Measurements from ENCODE around the gene SAE1. TPM values are rescaled to one million over a fixed set of nuclear protein-coding genes. Genes with fewer than 3 reads are reported as not detected.

Gene SAE1
- polyA plus RNA-seq, 2 of the 4 experiments (the other 2 are of a cell fraction), result 206 to 249 TPM

DNA sequence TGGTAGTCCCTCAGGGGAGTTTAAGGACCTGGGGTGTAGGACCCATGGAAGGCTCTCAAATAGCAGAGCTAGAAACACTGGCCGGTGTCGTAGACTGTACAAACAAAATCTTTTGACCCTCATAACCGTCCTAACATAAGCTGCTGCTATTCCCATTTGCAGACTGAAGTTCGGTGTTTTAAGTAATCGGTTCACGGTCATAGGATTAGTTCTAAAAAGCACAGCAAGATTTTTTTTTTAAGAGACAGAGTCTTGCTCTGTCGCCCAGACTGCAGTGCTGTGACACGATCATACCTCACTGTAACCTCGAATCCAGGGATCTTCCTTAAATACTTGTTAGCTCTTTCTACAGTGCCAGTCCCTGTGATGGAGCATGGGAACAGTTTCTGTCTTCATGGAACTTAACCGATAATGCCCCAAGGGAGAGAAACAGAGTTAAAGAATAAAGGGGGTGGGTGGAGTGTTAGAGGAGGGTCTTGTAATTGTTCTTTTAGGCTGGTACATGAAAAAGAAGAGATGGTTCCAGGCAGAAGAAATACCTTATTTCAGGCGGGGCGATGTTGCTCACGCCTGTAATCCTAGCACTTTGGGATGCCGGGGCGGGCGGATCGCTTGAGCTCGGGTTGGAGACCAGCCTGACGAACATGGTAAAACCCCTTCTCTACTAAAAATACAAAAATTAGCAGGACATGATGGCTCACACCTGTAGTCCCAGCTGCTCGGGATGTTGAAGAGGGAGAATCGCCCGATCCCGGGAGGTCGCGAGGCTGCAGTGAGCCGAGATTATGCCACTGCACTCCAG is 16.6 kb upstream of the SAE1 start:
- DNase-seq (ENCODE audit: low read depth in 1 of 2, low spot score in 1 of 2) (no peak), FAIRE-seq (no peak)

DNA sequence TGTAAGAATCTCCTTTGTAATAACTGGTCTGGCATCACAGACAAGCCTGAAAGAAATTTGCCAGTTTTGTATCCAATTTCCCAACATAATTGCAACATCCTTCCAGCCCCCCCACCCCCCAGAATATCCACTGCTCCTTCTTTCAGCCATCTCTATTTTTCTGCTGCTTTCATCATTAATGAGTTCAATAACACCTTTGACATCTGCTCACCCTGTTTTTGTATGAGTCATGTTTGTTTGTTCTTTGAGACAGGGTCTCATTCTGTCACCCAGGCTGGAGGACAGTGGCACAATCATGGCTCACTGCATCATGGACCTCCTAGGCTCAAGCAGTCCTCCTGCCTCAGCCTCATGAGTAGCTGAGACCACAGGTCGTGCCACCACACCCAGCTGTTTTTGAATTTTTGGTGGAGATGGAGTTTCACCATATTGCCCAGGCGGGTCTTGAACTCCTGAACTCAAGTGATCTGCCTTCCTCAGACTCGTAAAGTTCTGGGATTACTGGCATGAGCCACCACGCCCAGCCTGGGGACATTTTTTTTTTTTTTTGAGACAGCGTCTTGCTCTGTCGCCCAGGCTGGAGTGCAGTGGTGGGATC is 10.1 kb upstream of the SAE1 start:
- WGBS (ENCODE audit: missing lambda C conversion rate), result 79% methylated on average over 6 of the region's 6 CpGs
- POLR2A ChIA-PET, result no interaction called here
- no peak overlapping the region for H3K4me2 ChIP-seq
- no peak for FAIRE-seq
- no peak overlapping the region for H3K4me3 ChIP-seq
- peaks cover 33% of the 10 kb centered on the region for H3K4me1 ChIP-seq
- TF ChIP-seq FOSL2 (IDR thresholded peaks at IDR 0.05) (no peak), FOSL2 (CRISPR knock-in tag; IDR thresholded peaks at IDR 0.05) (peak; percentile 60), CBX2 (IDR thresholded peaks at IDR 0.05; ENCODE audit: borderline replicate concordance, low read depth) (no peak)
- H3K9me3 ChIP-seq, result no peaks in the 10 kb centered on the region
- ATAC-seq, result no peak
- no peak overlapping the region for H3K27ac ChIP-seq
- no peak for DNase-seq (ENCODE audit: low read depth in 1 of 2, low spot score in 1 of 2)
- CTCF ChIA-PET, result interaction anchor here (0.7 to 12.9 kb wide), 8 partner anchors 10 to 349 kb away, joined by 3 to 128 read pairs (median 4); partner anchors contain the start of gene SAE1

More for the DNA sequence above, 16.6 kb upstream of the SAE1 start:
- CTCF ChIA-PET, result interaction anchor here (0.7 to 5.0 kb wide), 17 partner anchors 9 to 314 kb away, joined by 3 to 39 read pairs (median 4); partner anchors contain the start of gene SAE1
- no peak for ATAC-seq
- Histone ChIP-seq H3K4me2 (peak overlapping the region; percentile 72), H3K4me1 (peaks cover 18% of the 10 kb centered on the region), H3K9me3 (no peaks in the 10 kb centered on the region), H3K27ac (peak overlapping the region; percentile 99), H3K4me3 (peak overlapping the region; percentile 98)
- 67% methylated on average over 26 of the region's 26 CpGs for whole genome bisulfite sequencing (ENCODE audit: missing lambda C conversion rate)
- TF ChIP-seq FOSB (CRISPR knock-in tag; IDR thresholded peaks at IDR 0.05) (0 out of 2 replicates have a peak, but pooled peaks have one; percentile 1), ZFP36 (IDR thresholded peaks at IDR 0.05; ENCODE audit: borderline replicate concordance, partially characterized antibody) (no peak)
- POLR2A ChIA-PET, result interaction anchor here (0.9 to 2.3 kb wide), 22 partner anchors 9 to 400 kb away, joined by 3 to 23 read pairs (median 10); partner anchors contain the start of genes ARHGAP35, CCDC9, DHX34 and NPAS1

DNA sequence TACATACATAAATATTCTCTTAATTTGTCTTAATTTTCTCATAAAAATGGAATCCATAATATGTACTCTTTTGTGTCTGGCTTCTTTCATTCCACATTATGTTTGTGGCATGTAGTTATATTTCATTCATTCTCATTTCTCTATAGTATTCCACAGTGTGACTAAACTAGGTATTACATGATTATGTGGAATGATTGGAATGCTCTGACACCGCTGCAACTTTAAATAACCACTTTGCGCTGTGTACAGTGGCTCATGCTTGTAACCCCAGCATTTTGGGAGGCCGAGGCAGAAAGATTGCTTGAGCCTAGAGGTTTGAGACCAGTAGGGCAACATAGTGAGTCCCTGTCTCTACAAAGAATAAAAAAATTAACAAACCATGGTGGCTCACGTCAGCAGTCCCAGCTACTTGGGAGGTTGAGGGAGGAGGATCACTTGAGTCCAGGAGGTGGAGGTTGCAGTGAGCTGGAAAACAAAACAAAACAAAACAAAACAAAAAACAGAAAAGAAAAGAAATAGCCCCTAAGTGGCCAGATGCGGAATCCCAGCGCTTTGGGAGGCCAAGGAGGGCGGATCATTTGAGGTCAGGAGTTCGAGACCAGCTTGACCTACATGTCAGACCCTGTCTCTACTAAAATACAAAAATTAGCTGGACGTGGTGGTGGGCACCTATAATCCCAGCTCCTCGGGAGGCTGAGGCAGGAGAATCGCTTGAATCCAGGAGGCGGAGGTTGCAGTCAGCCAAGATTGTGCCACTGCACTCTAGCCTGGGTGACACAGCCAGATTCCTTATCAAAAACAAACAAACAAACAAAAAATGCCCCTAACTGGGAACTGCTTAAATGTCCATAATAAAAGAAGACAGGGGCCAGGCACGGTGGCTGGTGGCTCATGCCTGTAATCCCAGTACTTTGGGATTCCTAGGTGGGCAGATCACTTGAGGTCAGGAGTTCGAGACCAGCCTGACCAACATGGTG is 8.0 kb upstream of the SAE1 start:
- H3K4me3 ChIP-seq, result no peak overlapping the region
- H3K4me1 ChIP-seq, result peaks cover 33% of the 10 kb centered on the region
- TF ChIP-seq CHD2 (IDR thresholded peaks at IDR 0.05; ENCODE audit: low read length, partially characterized antibody), result no peak
- TF ChIP-seq, protein P1, sequence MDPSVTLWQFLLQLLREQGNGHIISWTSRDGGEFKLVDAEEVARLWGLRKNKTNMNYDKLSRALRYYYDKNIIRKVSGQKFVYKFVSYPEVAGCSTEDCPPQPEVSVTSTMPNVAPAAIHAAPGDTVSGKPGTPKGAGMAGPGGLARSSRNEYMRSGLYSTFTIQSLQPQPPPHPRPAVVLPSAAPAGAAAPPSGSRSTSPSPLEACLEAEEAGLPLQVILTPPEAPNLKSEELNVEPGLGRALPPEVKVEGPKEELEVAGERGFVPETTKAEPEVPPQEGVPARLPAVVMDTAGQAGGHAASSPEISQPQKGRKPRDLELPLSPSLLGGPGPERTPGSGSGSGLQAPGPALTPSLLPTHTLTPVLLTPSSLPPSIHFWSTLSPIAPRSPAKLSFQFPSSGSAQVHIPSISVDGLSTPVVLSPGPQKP (IDR thresholded peaks at IDR 0.05; ENCODE audit: low read depth, low read length), result no peak
- TF ChIP-seq, protein P2, sequence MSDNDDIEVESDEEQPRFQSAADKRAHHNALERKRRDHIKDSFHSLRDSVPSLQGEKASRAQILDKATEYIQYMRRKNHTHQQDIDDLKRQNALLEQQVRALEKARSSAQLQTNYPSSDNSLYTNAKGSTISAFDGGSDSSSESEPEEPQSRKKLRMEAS (IDR thresholded peaks at IDR 0.05), result 0 out of 2 replicates have a peak, but pooled peaks have one; percentile 26
- TF ChIP-seq POLR2A (IDR thresholded peaks at IDR 0.05; ENCODE audit: low read length), result no peak
- peak; percentile 19; the same call in 1 of the 2 replicates for TF ChIP-seq FOSL2 (IDR thresholded peaks at IDR 0.05)
- peak; percentile 54 for TF ChIP-seq FOSL2 (CRISPR knock-in tag; IDR thresholded peaks at IDR 0.05)
- peak in 1 of 2 experiments; percentile 54; a peak in 1 of 4 replicates for TF ChIP-seq CEBPB (IDR thresholded peaks at IDR 0.05)
- no peak for TF ChIP-seq HDAC2 (IDR thresholded peaks at IDR 0.05)
- H3K27ac ChIP-seq, result peak overlapping the region; percentile 24 to 71; a peak in 3 of 6 replicates
- ChIA-PET POLR2A (interaction anchor here (0.9 to 2.7 kb wide), 2 partner anchors 9 to 110 kb away, joined by 4 to 15 read pairs; partner anchors contain the start of gene ZC3H4), CTCF (interaction anchor here (0.5 to 12.9 kb wide), 22 partner anchors 7 to 281 kb away, joined by 3 to 128 read pairs (median 4); partner anchors contain the start of genes NPAS1 and ZC3H4)
- ATAC-seq (peak; percentile 88), FAIRE-seq (peak; percentile 98), DNase-seq (ENCODE audit: low read depth in 1 of 2, low spot score in 1 of 2) (peak in 1 of 2 experiments; percentile 66)
- peak overlapping the region; percentile 33 for H3K4me2 ChIP-seq
- WGBS (ENCODE audit: missing lambda C conversion rate), result 43% methylated on average over 14 of the region's 14 CpGs
- no peaks in the 10 kb centered on the region for H3K9me3 ChIP-seq

DNA sequence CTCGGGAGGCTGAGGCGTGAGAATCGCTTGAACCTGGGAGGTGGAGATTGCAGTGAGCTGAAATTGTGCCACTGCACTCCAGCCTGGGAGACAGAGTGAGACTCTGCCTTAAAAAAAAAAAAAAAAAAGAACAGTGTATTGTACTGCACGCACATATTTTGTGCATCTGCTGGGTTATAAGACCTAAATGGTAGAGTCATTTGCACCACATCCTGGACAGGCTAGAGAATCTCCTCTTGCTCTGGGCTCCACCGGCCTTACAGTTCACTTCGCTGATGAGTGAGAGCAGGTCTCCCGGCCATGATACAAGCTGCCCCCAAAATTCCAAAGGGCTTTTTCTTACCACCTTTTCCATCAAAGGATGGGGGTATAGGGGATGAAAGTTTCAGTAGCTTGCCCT is 7.2 kb upstream of the SAE1 start:
- no peak for DNase-seq (ENCODE audit: low read depth in 1 of 2, low spot score in 1 of 2)
- peaks cover 33% of the 10 kb centered on the region for H3K4me1 ChIP-seq
- ChIA-PET CTCF (interaction anchor here (0.6 to 12.9 kb wide), 21 partner anchors 8 to 409 kb away, joined by 3 to 128 read pairs (median 4); partner anchors contain the start of genes NPAS1 and ZC3H4), POLR2A (interaction anchor here (0.9 to 2.7 kb wide), 2 partner anchors 10 to 110 kb away, joined by 4 to 15 read pairs; partner anchors contain the start of gene ZC3H4)
- no peak overlapping the region for H3K4me2 ChIP-seq
- WGBS (ENCODE audit: missing lambda C conversion rate), result 74% methylated on average over 7 of the region's 7 CpGs
- no peak for ATAC-seq
- no peak for FAIRE-seq
- H3K9me3 ChIP-seq, result no peaks in the 10 kb centered on the region
- no peak overlapping the region for H3K4me3 ChIP-seq
- H3K27ac ChIP-seq, result peak overlapping the region in 1 of 2 experiments; percentile 71; a peak in 3 of 6 replicates
- TF ChIP-seq ZC3H11A (IDR thresholded peaks at IDR 0.05) (no peak), NFE2L2 (conservative IDR thresholded peaks at IDR 0.05; ENCODE audit: low read length) (no peak), MAFK (IDR thresholded peaks at IDR 0.05; ENCODE audit: partially characterized antibody) (no peak), FOSB (CRISPR knock-in tag; IDR thresholded peaks at IDR 0.05) (no peak), CBX8 (IDR thresholded peaks at IDR 0.05) (no peak), PHF8 (IDR thresholded peaks at IDR 0.05; ENCODE audit: borderline replicate concordance, low read depth) (no peak), SMC3 (IDR thresholded peaks at IDR 0.05) (no peak), ZNF302 (CRISPR knock-in tag; IDR thresholded peaks at IDR 0.05) (no peak), HOXB5 (CRISPR knock-in tag; IDR thresholded peaks at IDR 0.05) (no peak), MAZ (IDR thresholded peaks at IDR 0.05; ENCODE audit: borderline replicate concordance, low read depth, low read length) (no peak), SREBF2 (IDR thresholded peaks at IDR 0.05) (no peak)
- TF ChIP-seq, protein P3, sequence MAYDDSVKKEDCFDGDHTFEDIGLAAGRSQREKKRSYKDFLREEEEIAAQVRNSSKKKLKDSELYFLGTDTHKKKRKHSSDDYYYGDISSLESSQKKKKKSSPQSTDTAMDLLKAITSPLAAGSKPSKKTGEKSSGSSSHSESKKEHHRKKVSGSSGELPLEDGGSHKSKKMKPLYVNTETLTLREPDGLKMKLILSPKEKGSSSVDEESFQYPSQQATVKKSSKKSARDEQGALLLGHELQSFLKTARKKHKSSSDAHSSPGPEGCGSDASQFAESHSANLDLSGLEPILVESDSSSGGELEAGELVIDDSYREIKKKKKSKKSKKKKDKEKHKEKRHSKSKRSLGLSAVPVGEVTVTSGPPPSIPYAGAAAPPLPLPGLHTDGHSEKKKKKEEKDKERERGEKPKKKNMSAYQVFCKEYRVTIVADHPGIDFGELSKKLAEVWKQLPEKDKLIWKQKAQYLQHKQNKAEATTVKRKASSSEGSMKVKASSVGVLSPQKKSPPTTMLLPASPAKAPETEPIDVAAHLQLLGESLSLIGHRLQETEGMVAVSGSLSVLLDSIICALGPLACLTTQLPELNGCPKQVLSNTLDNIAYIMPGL (CRISPR knock-in tag; IDR thresholded peaks at IDR 0.05; ENCODE audit: borderline replicate concordance), result no peak
